HAP-1 (cell line): Measurements from ENCODE around the gene TSPEAR.
"Not testable (repeated sequence)": the region's sequence is repeated elsewhere in the genome, so short reads cannot be mapped to it uniquely, and the experiment has no call there.

Experiments used
- DNase-seq, 2 experiments: peaks; one replicate each; pipeline ENCODE4 v3.0.0-alpha.2; 2016 to 2020; ENCODE audit warnings: low spot score in 2 of 2
- H3K27me3 ChIP-seq: fragments of 250-450 bp; sonication (Bioruptor Pico); 2 replicates; pipeline ENCODE4 v1.5.1; 2020; ENCODE audit warnings: low read depth, mild to moderate bottlenecking, moderate library complexity
- H3K36me3 ChIP-seq: fragments of 250-450 bp; sonication (Bioruptor Pico); replicated peaks from 2 replicates; pipeline ENCODE4 v1.5.1; 2020; ENCODE audit warnings: mild to moderate bottlenecking
- H3K4me1 ChIP-seq: fragments of 250-450 bp; sonication (Bioruptor Pico); 2 replicates; pipeline ENCODE4 v1.5.1; 2020; ENCODE audit warnings: mild to moderate bottlenecking
- H3K4me3 ChIP-seq: fragments of 250-450 bp; sonication (Bioruptor Pico); 2 replicates; pipeline ENCODE4 v1.5.1; 2020; ENCODE audit warnings: mild to moderate bottlenecking, moderate library complexity
- H3K9me3 ChIP-seq: fragments of 250-450 bp; sonication (Bioruptor Pico); 2 replicates; pipeline ENCODE4 v1.5.1; 2020; ENCODE audit warnings: mild to moderate bottlenecking, moderate library complexity
- in situ Hi-C: fragments of 300-500 bp; cut with MboI; formaldehyde crosslinking; loops from 3 replicates; pipeline ENCODE4 v1.14.3; 2020; ENCODE audit warnings: low sequenced_read_pairs, inconsistent platforms, mixed read lengths

TSPEAR gene

GRCh38 chr21:44648557-44649311 lies 62.6 kb downstream of the TSPEAR start:
- no peak for DNase-seq
- Histone ChIP-seq H3K4me1 (no peaks in the 10 kb centered on the region), H3K4me3 (no peak overlapping the region), H3K36me3 (no peaks in the 10 kb centered on the region), H3K9me3 (no peaks in the 10 kb centered on the region), H3K27me3 (no peaks in the 10 kb centered on the region)
- in situ Hi-C loops: loop anchor here (10.0 kb wide), 1 partner anchor 56 kb away; no protein-coding TSS in a partner anchor

- in situ Hi-C loops: loop anchor here (10.0 kb wide), 1 partner anchor 58 kb away; no protein-coding TSS in a partner anchor
- Histone ChIP-seq H3K4me3 (no peak overlapping the region), H3K4me1 (no peaks in the 10 kb centered on the region), H3K36me3 (no peaks in the 10 kb centered on the region), H3K27me3 (no peaks in the 10 kb centered on the region), H3K9me3 (no peaks in the 10 kb centered on the region)
- no peak for DNase-seq
Observed at GRCh38 chr21:44647222-44647552, 64.2 kb downstream of the TSPEAR start.

- H3K4me1 ChIP-seq, H3K27me3 ChIP-seq, H3K36me3 ChIP-seq, H3K4me3 ChIP-seq, H3K9me3 ChIP-seq, DNase-seq: not testable (repeated sequence)
- in situ Hi-C loops: loop anchor here (10.0 kb wide), 1 partner anchor 58 kb away; no protein-coding TSS in a partner anchor
Observed at GRCh38 chr21:44646366-44647221, 64.8 kb downstream of the TSPEAR start, which contains the start of gene KRTAP10-11. Gene KRTAP10-11 (plus strand): TSS chr21:44646414. CDS start chr21:44646459, 45 bp downstream.

- in situ Hi-C loops: loop anchor here (10.0 kb wide), 1 partner anchor 60 kb away; no protein-coding TSS in a partner anchor
- no peak for DNase-seq
- H3K27me3 ChIP-seq: no peaks in the 10 kb centered on the region
- no peaks in the 10 kb centered on the region for H3K9me3 ChIP-seq
- no peaks in the 10 kb centered on the region for H3K4me1 ChIP-seq
- no peaks in the 10 kb centered on the region for H3K36me3 ChIP-seq
- no peak overlapping the region for H3K4me3 ChIP-seq
Observed at GRCh38 chr21:44644878-44645277, 66.5 kb downstream of the TSPEAR start.

DNA sequence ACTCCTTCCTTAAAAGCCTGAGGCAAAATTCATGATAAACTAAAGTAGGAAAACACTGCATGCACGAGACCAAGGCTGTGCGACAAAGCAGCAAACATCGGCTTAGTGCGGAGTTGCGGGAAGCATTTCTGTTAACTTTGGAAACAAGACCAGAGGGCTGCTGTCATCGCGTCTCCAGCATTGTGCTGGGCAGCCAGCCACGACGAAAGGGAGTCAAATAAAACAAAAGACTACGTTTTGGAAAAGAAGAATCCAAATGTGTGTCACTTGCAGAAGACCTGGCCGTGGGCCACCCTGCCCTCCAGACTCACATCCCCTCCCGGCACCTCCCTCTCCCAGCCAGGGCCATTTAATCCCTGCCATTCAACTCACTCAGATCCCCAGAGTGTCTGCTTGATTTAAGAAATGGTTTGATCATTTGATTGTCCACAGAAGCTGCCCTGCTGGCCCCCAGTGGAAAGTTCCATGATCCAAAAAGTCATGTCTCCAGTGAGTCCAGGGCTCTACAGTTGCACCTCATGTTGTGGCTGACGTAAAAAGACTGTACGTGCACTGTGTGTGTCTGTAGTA lies 67.5 kb downstream of the TSPEAR start:
- Histone ChIP-seq H3K36me3 (no peaks in the 10 kb centered on the region), H3K27me3 (no peaks in the 10 kb centered on the region), H3K4me3 (no peak overlapping the region), H3K4me1 (no peaks in the 10 kb centered on the region), H3K9me3 (no peaks in the 10 kb centered on the region)
- in situ Hi-C loops: loop anchor here (10.0 kb wide), 1 partner anchor 61 kb away; no protein-coding TSS in a partner anchor
- DNase-seq: no peak

DNA sequence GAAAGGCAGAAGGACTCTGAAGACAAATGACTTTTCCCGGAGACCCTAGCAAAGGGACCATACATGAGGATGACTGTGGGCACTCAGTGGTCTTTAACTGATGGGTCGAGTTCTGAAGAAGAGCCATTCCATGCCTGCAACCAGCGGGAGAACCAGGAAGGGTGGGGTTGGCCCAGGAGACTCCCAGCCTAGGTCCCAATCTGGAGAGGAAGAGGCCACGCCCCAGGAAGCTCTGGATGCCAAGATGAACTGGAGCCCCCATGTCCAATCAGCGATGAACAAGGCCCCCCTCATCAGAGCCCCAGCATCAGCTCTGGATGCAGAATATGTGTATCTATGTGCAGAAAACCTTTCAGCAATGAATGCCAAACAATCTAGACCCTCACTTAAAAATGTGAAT lies 70.6 kb downstream of the TSPEAR start:
- H3K4me1 ChIP-seq: no peaks in the 10 kb centered on the region
- no peak for DNase-seq
- in situ Hi-C loops: loop anchor here (10.0 kb wide), 1 partner anchor 64 kb away; no protein-coding TSS in a partner anchor
- no peaks in the 10 kb centered on the region for H3K36me3 ChIP-seq
- H3K9me3 ChIP-seq: no peaks in the 10 kb centered on the region
- H3K4me3 ChIP-seq: no peak overlapping the region
- H3K27me3 ChIP-seq: no peaks in the 10 kb centered on the region

GRCh38 chr21:44639331-44639655 lies 72.1 kb downstream of the TSPEAR start:
- Histone ChIP-seq H3K4me3 (no peak overlapping the region), H3K36me3 (no peaks in the 10 kb centered on the region), H3K27me3 (no peaks in the 10 kb centered on the region), H3K4me1 (no peaks in the 10 kb centered on the region), H3K9me3 (no peaks in the 10 kb centered on the region)
- DNase-seq: no peak
- in situ Hi-C loops: no loop called here

- H3K27me3 ChIP-seq, H3K4me3 ChIP-seq, H3K4me1 ChIP-seq, DNase-seq, H3K9me3 ChIP-seq, in situ Hi-C loops, H3K36me3 ChIP-seq: not testable (repeated sequence)
Observed at GRCh38 chr21:44638506-44639330, 72.7 kb downstream of the TSPEAR start.

DNA sequence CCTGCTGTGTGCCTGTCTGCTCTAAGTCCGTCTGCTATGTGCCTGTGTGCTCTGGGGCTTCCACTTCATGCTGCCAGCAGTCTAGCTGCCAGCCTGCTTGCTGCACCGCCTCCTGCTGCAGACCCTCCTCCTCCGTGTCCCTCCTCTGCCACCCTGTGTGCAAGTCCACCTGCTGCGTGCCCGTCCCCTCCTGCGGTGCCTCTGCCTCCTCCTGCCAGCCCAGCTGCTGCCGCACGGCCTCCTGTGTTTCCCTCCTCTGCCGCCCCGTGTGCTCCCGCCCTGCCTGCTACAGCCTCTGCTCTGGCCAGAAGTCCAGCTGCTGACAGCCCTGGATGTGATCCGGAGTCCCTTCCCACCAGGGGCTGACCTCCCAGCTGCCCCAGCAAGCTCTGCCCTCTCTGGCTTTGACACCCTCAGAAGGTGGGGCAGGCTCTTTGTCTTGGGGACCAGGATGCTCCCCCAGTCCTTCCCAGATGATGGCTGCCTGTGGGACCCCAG lies 73.5 kb downstream of the TSPEAR start:
- not testable (repeated sequence) for DNase-seq, H3K27me3 ChIP-seq, H3K36me3 ChIP-seq

DNA sequence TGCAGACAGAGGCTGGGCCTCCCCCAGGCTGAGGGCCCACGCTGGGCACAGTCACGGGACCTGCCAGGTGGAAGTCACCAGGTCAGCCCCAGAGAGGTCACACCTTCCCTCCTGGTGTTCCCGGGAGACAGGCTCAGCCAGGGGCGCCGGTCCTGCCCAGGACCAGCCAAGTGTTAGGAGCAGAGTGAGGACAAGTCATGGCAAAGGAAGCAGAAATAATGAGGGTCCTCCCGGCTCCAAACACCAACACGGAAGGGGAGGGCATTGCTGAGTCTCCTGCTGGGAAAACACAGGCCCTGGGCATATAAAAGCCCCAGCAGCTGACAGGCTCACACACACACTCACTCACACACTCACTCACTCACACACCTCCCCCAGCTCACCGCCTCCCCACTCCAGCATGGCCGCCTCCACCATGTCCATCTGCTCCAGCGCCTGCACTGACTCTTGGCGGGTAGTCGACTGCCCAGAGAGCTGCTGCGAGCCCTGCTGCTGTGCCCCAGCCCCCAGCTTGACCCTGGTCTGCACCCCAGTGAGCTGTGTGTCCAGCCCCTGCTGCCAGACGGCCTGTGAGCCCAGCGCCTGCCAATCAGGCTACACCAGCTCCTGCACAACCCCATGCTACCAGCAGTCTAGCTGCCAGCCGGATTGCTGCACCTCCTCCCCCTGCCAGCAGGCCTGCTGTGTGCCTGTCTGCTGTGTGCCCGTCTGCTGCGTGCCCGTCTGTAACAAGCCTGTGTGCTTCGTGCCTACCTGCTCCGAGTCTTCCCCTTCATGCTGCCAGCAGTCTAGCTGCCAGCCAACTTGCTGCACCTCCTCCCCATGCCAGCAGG lies 74.1 kb downstream of the TSPEAR start, which contains the start of gene KRTAP10-10:
KRTAP10-10 (plus strand) TSS at position 339 of the 833 bp plus-strand sequence; CDS start at position 401, 62 bp downstream.
- Histone ChIP-seq H3K27me3 (no peaks in the 10 kb centered on the region), H3K36me3 (no peaks in the 10 kb centered on the region), H3K4me1 (no peaks in the 10 kb centered on the region), H3K4me3 (no peak within 1 kb of the TSS), H3K9me3 (no peaks in the 10 kb centered on the region)
- no peak for DNase-seq
- in situ Hi-C loops: no loop called here

More for the DNA sequence above, 73.5 kb downstream of the TSPEAR start:
- in situ Hi-C loops, H3K4me1 ChIP-seq, H3K9me3 ChIP-seq, H3K4me3 ChIP-seq: not testable (repeated sequence)

DNA sequence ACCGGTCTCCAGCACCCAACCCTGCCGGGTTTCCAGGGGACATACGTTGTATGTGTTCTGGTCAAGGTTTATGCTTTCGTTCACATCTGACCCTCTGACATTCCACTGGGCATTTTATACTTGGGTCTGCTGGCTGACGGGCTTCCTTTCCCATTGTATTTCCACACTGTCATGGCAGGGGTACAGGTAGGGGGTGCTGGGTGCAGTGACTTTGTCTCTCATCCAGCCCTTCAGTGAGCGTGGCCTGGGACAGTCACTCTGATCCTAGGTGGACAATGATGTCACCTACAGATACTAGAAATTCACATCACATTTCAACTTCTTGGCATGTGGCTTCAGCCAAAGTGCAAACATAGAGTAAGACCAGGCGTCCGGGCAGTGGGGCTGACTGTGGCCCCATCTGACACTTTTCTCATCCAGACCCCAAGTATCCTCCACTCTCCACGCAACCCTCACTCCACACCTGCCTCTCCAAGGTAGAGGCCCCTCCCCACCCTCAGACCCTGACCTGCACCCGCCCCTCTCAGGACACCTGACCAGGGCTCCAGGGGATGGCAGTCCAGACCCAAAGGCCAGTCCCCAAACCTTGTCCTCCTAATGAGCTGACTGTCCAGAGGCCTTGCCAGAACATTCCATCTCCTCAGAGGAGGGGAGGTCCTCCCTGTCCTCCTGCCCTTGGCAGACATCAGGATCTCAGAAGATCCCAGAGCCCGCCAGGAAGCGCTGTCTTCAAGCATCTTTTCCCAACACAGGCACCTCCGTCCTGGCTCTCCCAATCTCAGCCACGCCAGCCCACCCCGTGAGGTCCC lies 75.0 kb downstream of the TSPEAR start:
- no peak for DNase-seq
- Histone ChIP-seq H3K36me3 (no peaks in the 10 kb centered on the region), H3K4me3 (no peak overlapping the region), H3K9me3 (no peaks in the 10 kb centered on the region), H3K4me1 (no peaks in the 10 kb centered on the region), H3K27me3 (no peaks in the 10 kb centered on the region)
- in situ Hi-C loops: no loop called here

DNA sequence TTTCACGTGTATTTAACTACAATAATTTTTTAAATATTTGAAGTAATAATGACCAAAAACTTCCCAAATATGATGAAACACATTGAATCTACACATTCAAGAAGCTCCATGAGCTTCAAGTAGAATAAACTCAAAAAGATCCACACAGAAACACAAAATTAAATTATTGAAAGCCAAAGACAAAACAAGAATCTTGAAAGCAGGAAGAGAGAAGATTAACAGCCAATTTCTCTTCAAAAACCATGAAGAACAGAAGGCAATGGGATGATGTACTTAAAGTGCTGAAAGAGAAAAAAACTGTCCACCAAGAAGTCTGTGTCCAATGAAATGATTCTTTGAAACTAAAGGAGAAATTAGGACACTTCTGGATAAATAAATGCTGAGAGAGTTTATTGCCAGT lies 79.3 kb downstream of the TSPEAR start:
- no peak for DNase-seq
- Histone ChIP-seq H3K9me3 (no peaks in the 10 kb centered on the region), H3K4me1 (no peaks in the 10 kb centered on the region), H3K4me3 (no peak overlapping the region), H3K36me3 (no peaks in the 10 kb centered on the region), H3K27me3 (no peaks in the 10 kb centered on the region)
- in situ Hi-C loops: no loop called here
